HK-2 (cell line): ENCODE measurements around the gene ZNF618.
"Not testable (repeated sequence)": the region's sequence is repeated elsewhere in the genome, so short reads cannot be mapped to it uniquely, and the experiment has no call there.

ENCODE experiments used
- DNase-seq: peaks from one replicate; pipeline ENCODE4 v3.0.0-alpha.2; 2018; ENCODE audit not compliant: unreplicated experiment

The ZNF618 gene

DNA sequence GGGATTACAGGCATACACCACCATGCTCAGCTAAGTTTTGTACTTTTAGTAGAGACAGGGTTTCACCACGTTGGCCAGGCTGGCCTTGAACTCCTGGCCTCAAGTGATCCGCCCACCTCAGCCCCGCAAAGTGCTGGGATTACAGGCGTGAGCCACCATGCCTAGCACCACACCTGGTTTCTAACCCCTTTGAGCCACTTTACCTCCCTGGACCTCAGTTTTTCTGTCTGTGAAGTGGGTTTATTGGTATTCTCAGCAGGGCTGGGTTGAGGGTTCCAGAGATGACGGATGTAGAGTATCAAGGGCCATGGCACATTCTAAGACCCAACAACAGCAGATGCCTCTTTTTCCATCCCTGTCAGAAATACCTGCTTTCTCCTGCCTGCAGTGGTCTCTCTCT, 163.4 kb downstream of the ZNF618 start:
- DNase-seq: no peak

DNA sequence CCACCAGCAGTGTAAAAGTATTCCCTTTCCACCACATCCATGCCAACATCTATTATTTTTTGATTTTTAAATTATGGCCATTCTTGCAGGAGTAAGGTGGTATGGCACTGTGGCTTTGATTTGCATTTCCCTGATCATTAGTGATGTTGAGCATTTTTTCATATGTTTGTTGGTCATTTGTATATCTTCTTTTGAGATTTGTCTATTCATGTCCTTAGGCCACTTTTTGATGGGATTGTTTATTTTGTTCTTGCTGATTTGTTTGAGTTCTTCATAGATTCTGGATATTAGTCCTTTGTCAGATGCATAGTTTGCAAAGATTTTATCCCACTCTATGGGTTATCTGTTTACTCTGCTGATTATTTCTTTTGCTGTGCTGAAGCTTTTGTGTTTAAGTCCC, 167.6 kb downstream of the ZNF618 start:
- DNase-seq: not testable (repeated sequence)

DNA sequence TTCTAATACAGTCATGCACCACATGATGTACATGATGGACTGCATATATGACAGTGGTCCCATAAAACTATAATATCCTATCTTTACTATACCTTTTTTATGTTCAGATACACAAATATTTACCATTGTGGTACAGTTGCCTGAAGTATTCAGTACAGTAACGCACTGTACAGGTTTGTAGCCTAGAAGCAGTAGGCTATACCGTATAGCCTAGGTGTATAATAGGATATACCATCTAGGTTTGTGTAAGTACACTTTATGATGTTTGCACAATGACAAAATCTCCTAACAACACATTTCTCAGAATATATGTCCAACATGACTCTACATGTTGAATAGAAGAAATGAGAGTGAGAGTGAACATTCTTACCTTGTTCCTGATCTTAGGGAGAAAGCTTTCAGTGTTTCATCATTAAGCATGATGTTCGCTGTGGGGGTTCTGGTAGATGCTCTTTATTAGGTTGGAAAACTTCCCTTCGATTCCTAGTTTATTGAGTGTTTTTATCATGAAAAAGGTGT, 170.2 kb downstream of the ZNF618 start:
- no peak for DNase-seq

DNA sequence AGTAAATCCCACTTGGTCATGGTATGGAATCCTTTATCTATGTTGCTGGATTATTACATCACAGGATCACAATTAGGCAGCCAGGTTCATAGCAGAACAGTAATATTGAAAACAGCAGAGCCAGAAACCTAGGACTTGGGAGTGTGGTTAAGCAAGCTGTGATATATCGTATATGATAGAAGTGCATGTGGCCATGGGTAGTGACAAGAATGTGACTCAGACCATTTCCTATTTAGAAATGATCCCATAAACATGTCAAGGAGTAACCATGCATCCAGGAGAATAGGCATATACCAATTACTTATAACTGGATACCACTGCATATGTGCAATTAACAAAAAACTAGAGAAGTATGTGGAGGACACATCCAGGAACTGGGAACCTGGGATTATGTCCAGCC, 170.8 kb downstream of the ZNF618 start:
- DNase-seq: no peak

DNA sequence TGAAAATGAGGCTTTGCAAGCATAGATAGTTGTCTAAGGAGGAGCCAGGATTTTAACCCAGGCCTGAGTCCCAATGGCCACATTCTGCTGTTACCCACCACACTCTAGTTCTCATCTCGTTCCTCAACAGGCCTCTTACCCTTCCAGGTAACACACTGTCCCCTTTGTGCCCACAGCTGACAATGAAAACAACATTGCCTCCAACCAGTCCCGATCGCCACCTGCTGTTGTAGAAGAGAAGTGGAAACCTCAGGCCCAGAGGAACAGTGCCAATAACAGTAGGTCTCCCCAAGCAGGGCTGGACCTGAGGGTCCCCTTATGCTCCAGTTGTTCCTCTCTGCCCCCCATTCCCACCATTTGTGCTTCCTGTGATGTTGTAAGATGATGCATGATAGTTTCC, 171.6 kb downstream of the ZNF618 start:
- no peak for DNase-seq

DNA sequence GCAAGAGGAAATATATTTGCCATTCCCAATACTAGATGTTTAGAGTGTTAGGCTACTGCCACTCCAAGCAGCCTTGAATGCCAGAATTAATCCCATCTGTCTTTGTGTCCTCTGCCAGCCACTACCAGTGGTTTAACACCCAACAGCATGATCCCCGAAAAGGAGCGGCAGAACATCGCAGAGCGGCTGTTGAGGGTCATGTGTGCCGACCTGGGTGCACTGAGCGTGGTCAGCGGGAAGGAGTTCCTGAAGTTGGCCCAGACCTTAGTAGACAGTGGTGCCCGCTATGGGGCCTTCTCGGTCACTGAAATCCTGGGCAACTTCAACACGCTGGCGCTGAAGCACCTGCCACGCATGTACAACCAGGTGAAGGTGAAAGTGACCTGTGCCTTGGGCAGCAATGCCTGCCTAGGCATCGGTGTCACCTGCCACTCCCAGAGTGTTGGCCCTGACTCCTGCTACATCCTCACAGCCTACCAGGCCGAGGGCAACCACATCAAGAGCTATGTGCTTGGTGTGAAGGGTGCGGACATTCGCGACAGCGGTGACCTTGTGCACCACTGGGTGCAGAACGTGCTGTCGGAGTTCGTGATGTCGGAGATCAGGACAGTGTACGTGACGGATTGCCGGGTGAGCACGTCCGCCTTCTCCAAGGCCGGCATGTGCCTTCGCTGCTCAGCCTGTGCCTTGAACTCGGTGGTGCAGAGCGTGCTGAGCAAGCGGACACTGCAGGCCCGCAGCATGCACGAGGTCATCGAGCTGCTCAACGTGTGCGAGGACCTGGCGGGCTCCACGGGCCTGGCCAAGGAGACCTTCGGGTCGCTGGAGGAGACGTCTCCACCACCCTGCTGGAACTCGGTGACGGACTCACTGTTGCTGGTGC, 172.7 kb downstream of the ZNF618 start:
- no peak for DNase-seq

DNA sequence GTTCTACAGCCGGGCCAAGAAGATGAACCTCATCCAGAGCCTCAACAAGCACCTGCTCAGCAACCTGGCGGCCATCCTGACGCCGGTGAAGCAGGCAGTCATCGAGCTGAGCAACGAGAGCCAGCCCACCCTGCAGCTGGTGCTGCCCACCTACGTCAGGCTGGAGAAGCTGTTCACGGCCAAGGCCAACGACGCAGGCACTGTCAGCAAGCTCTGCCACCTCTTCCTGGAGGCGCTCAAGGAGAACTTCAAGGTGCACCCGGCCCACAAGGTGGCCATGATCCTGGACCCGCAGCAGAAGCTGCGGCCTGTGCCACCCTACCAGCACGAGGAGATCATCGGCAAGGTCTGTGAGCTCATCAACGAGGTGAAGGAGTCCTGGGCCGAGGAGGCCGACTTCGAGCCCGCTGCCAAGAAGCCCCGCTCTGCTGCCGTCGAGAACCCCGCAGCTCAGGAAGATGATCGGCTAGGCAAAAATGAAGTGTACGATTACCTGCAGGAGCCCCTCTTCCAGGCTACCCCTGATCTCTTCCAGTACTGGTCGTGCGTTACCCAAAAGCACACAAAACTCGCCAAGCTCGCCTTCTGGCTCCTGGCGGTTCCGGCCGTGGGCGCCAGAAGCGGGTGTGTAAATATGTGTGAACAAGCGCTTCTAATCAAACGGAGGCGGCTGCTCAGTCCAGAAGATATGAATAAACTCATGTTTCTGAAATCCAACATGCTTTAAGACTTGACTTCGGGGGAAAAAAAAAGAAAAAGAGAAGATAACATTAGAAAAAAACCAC, 173.5 kb downstream of the ZNF618 start:
- no peak for DNase-seq

DNA sequence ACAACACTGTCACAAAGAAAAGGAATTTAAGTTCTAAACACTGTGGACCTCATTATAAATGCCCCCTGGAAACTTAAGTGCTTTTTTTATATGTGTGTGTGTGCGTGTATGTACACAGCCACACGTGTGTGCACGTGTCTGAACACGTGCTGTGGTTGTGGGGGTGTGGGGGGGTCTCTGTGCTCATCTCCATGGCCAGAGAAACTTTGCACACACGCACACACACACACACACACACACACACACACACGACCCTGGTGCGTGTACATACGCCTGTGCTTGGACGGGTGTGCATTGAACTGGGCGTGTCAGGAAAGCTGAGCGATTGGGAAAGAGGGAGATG, 174.1 kb downstream of the ZNF618 start:
- DNase-seq: no peak

DNA sequence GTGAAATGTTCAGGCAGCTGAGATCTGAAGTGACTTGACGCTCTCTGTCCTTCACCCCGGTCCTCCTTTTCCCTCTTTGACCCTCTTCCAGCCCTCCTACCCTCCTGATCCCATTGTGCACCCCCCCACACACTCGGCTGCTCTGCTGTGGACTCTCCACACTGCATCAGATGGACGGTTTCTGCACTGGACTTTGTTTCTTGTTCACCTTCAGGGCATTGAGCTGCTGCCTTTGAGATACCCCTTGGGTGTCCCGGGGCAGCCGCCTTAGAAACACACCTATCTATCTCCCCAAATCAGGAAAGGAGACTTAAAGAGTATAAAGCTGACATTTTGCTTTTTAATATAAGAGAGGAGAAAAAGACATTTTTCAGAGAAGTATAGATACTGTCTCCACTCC, 174.5 kb downstream of the ZNF618 start:
- no peak for DNase-seq

DNA sequence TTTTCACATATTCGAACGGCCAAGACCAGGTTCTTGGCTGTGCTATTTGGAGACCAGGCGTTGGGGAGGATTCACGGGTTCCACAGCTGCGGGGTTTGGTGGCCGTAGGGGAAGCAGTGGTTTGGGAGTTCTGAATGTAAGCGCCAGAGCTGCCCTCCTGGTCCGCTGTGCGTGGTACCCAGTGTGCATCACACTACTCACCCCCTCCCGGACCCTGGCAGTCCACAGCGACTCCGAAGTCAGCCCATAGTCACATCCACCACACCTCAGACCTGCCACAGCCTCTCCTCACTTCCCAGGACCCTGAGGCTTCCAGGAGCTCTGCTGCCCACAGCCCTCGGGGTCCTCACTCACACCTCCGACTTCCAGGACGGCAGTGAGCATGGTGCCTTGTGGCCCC, 175.2 kb downstream of the ZNF618 start:
- no peak for DNase-seq

DNA sequence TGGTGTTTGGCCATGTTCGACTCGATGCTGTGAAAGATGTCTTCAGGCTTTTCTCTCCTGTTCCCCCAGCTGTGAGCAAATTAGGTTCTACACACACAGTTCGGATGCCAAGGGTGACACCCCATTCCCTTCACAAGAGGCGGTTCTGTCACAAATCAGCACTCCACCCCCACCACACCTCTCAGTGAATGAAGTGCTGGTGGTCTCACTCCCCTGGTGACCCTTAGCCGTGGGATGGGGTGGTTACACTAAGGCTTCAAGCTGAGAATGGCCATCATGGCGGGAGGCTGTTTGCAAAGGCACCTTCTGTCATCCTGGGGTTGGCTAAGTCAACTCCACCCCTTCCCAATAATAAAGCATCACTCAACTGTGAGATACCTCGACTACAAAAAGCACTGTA, 175.6 kb downstream of the ZNF618 start:
- DNase-seq: no peak

DNA sequence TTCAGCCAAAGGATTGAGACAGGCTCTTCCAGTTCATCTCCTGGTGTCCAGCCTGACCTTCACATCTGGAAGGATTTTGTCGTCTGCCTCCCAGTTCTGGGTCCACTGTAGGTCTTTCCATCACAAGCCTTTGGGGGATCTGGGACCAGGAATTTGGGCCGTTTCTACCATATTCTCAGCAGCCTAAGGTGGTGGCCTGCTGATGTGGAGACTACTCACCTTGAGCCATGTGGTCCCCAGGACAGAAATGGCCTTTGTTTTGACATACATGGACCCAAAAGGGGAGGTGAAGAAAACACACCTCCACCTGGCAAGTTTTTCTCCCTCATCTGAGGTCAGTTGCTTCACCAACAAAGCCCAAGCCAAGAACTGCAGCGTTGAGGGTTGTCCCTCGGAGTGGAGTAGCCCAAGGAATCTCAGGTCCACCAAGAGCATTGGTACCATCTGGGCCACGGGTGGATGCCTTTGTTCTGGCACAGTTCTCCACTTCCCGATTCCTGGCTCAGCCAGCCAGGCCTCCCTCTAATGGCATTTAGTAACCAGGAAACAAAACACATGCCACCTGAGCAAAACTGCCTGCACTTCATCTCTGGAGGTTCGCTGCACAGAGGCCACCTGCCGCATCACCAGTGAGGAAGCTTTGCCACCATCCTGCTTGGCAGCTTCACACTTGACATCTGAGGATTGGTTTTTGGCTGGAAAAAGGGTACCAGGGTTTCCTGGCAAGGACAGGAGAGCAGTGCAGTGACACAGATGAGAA, 177.3 kb downstream of the ZNF618 start:
- no peak for DNase-seq

DNA sequence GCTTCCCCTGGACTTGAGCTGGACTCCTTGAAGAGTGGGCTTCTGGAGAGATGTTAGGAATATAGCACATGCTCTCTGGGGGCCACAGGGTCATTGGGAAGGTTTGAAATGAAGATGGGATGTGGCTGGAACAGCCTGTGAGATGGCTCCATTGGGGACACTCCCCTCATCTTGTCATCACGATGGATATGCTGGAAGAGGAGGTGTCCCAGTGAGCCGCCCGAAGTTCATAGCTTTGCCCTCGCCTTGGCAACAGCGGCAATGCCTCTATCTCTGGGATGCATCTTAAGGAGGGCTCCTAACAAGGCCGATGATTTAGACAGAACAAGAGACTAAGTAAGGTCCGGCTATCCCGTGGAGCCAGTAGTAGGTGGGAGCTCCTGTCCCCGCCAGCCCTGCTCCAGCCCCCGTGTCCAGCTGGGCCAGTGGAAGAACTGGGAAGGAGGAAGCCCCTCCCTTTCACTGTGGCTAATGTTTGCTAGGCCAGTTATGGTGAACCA, 178.1 kb downstream of the ZNF618 start:
- no peak for DNase-seq

DNA sequence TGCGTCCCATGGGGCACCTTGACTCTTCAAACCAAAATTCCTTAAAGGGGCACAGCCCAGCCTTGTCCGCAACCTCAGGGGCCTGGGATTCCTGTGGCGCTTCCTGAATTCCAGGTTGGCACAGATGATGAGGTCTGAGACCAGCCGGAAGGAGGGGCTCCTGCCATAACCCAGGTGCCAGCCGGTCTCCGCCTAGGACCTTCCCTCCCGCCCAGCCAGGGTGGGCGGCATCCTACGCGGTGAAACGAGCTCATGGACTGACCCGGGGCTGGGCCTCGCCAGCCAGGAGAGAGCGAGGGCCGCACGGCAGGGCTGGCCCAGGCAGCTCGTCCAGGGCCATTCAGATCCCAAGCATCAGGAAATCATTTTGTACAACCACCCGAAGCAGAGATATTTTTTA, 179.0 kb downstream of the ZNF618 start:
- DNase-seq: no peak

DNA sequence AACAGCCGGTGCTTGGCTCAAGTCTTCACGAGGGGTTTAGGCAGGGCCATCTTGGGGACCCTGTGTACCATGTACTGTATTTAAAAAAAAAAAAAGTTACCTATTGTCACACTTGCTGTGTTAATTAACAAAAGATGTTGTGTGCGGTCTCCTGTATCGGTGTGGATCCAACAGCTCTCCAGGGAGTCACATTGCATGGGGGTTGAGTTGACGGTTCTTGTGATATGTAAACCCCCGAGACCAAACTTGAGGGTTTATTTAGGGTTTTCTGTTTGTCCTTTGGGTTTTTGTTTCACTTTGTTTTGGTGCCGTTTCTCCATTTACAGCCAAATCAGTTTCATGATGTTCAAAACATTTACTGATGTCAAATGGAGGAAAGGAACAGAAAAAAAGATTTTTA, 179.8 kb downstream of the ZNF618 start:
- DNase-seq: no peak

DNA sequence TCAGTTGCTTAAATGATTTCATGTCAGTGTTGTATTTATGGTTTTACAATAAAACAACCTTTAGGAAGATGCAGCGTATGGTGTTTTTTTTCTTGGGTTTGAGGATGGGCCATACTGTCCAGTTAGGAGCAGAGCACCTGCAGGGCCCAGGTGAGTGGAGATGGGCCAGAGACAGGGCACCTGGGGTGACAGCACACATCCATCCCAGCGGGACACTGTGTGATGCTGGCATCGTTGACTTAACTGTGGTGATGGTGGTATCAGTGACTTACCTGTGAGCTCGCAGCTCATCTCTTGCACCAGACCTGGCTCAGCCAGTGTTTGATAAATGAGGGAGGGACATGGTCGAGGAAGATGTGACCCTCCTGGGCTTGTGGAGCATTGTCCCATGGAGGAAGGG, 180.4 kb downstream of the ZNF618 start:
- DNase-seq: no peak

DNA sequence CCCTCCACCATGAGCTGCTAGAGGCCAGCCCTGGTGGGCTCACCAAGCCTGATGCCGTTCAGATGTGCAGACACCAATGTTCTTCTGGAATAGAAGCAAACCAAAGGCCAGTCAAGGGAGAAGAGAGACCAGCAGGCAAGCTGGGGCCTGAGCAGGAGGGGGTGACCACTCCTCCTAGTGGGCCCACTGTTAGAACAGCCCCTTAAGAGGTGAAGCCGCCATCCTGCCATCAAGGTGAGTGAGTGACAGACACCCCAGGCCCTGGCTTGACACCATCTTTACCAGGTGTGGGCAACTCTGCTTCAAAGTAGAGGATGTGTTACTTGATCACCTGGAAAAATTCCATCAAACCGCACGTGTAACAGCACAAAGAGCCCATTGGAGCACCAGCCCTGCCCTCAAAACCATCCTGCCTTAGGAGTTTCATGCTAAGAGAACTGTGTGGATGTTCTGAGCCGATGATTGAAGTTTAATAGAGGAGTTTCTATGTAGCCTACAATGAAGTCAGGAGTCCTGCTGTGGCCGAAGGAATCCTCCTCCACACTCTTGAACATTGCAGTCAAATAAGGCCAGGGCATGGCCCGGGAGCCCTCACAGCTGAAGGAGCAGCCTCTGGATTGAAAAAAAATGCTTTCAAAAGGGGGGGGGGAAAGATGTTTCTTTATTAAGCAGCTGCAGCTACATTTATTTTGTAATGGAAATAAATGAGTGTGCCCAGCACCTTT, 181.2 kb downstream of the ZNF618 start:
- DNase-seq: no peak

DNA sequence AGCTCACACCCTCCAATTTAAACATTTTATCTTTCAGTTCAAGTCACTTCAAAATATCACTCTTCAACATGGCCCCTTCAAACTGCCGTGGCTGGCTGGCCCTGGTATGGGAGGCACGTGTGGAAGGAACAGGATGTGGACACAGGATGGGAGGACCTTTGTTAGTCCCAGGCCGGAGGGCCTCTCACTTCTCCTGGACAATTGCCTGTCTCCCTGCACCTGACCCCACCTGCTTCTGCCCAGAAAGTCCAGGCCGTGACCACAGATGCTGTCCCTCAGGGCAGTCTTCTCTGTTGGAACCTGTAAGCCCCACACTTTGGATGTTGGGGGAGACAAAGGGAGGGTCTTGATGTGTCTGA, 182.6 kb downstream of the ZNF618 start:
- no peak for DNase-seq

DNA sequence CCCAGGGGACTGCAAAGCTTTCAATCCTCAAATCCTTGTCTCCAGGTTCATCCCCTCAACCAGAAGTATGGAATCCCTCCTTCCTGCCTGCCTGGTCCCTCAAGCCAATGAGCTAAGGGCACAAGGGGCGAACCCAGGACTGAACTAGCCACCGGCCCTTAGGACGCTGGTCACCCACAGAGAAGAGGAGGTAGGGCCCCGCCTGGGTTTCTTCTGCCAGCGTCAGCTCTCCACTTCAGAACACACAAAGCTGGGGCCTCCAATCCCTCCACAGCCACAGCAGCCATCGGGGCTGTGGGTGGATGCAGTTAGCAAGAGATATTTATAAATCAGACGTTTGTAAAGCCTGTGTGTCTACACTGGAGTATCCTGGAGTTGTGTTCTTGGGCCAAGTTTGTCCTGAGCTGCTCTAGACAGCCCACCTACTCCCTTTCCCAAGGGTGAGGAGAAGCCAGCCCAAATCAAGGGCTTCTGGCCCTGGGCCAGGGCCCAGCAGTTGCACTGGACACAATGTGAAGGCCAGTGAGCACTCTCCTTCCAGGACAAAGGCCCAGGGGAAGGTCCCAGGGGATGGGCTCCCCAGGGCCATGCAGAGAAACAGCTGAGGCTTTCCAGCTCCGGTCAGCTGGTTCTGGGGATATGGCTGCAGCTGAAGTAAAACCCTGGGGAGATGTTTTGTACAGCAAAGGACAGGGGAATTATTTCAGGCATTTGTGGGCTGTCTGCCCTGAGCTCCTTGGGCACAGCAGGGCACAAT, 183.1 kb downstream of the ZNF618 start:
- no peak for DNase-seq

DNA sequence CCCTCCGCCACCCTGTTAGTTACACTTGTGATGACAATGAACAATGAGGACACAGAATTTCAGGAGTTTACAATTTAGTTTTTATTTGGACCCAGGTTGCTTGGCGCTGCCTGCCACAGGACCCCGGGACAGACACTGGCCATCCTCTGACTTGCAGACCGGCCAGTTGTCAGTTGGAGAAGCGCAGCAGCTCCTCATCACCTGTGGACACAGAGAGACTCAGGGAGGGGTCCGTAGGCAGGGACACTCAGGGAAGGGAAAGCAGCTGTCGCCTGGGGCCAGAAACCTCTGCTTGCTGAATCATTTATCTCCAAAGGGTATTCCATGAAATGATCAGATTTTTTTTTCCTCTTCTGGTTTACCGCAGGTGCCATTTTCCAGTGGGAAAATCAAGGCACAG, 184.0 kb downstream of the ZNF618 start:
- DNase-seq: no peak

DNA sequence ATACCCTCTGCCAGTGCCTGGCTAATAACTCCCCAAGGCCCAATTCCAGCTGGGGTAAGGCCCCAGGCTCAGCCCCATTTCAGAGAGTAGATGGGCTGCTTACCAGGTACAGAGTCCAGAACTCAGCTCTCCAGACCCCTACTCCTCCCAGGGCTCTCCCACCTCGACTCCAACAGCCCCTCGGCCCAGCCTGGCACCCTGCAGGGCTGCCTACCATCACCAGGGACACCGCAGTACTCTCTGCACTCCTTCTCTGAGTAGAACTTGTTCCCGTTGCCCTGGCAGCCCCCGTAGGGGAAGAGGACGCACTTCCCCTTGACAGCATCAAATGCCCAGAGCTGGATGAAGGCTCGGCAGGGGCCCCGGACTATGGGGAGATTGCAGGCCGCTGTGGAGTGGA, 184.6 kb downstream of the ZNF618 start:
- DNase-seq: no peak
